ENCODE results near the gene GNAL.
"Not testable (repeated sequence)": the region's sequence is repeated elsewhere in the genome, so short reads cannot be mapped to it uniquely, and the experiment has no call there.

GNAL gene

GRCh38 chr18:11688972-11689668 is at the start of gene GNAL:
Gene GNAL (plus strand): TSS chr18:11689264. CDS start chr18:11689564, 300 bp downstream.
- DNase-seq = peak; percentile 89

DNA sequence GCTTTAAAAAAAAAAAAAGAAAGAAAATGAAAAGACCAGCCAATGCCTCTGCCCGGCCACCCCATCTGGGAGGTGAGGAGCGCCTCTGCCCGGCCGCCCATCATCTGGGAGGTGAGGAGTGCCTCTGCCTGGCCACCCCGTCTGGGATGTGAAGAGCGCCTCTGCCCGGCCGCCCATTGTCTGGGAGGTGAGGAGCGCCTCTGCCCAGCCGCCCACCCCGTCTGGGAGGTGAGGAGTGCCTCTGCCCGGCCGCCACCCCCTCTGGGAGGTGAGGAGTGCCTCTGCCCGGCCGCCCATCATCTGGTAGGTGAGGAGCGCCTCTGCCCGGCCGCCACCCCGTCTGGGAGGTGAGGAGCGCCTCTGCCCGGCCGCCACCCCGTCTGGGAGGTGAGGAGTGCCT is 41.8 kb upstream of the GNAL start:
- not testable (repeated sequence) for DNase-seq

- DNase-seq = not testable (repeated sequence)
Observed at GRCh38 chr18:11647804-11648203, 41.3 kb upstream of the GNAL start.

GRCh38 chr18:11649839-11650238 is 39.2 kb upstream of the GNAL start:
- no peak for DNase-seq

DNA sequence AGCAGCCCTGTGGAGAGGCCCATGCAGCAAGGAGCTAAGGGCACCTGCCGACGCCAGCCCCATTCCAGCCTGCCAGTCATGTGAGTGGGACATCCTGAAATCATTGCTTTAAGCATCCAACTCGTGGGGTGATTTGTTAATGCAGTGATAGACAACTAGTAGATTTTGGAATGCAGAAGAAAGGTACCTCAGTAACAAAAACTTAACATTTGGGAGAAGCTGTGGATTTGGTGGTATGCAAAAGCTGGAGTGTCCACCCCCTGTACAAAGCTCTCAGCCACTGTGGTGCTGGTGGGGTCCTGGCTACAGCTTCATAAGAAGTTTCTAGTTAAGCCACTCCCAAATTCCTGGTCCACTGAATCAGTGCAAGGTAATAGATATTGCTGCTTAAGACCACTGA is 37.2 kb upstream of the GNAL start:
- no peak for DNase-seq

DNA sequence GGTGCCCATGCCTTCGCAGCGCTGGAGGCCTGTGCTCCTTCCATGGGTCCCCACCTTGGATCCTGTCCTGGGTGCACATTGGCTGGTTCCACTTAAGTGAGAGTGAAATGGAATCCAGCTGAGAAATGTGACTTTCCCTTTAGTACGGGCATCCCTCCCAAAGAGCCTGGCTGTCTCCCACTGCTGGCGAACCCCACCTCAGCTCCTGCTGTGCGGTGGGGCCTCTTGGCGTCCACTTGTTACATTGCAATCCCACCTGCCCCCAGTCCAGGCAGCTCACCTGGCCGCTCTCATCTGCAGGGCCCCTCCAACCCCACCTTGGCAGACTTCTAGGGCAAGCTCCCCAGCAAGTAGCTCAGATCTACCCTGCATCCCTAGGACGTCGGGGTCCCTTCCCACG is 35.5 kb upstream of the GNAL start:
- DNase-seq = no peak

DNA sequence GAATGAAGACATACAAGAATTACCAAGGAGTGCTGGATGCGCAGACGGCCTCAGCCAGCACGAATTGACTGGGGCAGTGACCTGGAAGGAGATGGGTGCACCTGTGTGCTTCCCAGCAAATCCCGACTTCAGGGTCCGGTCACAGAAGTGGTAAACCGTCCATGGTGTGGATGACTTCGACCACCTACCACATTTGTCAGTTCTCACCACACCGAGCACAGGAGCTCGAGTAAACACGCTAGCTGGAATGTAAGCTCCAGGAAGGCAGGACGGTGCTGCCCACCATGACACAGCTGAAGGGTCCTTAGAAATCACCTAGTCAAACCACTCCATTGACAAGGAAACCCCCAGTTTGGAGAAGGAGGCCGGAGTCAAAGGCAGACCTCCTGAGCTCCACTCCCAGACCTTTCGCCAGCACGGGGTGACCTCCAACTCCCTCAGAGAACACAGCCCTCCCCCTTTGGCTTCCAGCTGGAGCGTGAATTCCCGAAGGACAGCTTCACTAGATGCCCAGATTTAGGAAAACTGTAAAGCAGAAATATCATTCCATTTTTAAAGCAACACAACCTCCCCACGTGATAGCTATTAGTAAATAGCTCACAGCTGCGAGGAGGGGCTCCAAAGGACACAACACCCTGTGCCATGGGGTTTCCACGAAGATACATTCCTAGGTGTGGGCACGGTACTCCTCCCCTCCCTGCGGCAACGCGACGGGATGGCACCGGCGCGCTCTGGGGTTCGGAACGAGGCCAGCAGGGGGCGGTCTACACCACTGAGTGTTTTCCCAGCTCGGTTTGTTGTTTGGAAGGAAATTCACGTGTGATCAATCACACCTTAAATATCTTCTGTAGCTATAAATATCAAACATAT is 34.1 kb upstream of the GNAL start:
- DNase-seq = peak; percentile 15

- no peak for DNase-seq
Observed at GRCh38 chr18:11655606-11655932, 33.5 kb upstream of the GNAL start.

- no peak for DNase-seq
Observed at GRCh38 chr18:11657152-11657551, 31.9 kb upstream of the GNAL start.

- DNase-seq = no peak
Observed at GRCh38 chr18:11657554-11657953, 31.5 kb upstream of the GNAL start.

- DNase-seq = no peak
Observed at GRCh38 chr18:11658019-11658418, 31.0 kb upstream of the GNAL start.

DNA sequence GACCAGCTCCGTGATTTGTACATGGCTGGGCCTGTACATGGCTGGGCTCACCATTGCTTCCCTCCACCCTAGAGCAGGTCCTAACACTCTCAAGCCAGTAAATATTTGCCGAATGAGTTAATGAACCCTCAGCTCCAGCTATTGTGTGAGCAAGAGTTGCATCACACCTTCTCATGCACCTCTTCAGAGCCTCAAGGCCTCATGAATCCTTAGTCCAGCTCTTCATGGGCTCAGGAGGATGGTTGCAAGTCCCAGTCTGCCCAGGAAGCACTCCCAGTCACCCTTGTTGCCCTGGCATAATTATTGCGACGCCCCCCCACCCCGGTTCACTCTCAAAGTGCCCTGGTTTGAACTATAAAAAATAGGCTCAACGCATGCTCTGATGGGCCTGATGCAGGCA is 30.1 kb upstream of the GNAL start:
- no peak for DNase-seq

DNA sequence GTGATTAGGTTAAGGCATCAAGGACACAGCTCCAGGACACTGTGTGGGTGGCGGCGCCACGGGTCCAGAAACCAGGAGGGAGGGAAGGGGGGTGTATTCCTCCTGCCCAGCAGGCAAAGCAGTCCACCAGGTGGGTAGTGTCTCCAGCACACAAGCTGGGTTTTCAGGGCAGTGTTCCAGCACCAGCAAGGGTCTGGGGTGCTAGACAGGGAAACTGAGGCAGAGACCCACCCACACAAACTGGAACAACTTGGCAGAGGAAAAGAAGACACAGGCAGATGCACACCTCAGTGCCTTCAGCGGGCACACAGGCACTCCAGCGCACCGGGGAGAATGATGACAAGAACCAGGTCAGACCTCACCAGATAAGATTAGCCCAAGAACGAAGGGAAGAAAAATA is 28.4 kb upstream of the GNAL start:
- no peak for DNase-seq

- DNase-seq = peak; percentile 12
Observed at GRCh38 chr18:11661430-11661829, 27.6 kb upstream of the GNAL start.

DNA sequence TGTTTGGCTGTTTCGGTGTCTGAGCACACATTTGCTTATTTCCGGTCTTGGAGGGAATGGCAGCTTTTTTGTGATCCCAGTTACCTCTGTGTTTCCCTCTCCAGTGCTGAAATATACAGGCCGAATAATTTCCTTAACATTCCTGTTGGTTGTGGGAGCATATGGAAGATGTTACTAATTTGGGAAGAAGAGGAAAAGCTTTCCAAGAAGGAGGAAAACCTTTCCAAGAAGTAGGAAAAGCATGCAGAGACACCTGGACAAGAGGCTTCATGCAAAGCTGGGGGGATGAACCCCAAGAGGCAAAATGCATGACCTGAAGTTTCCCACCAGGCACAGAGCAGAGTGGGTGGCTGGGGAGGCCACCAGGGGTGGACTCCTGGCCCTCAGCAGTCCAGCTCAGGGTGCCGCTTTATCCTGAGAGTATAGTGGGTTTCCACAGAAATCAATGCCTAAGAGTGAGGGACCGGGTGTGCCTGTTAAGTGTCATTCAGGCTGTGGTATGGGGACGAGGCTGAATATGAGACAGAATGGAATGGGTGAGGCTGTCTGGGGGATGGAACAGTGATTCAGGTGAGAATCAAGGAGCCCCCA is 25.5 kb upstream of the GNAL start:
- DNase-seq = no peak

DNA sequence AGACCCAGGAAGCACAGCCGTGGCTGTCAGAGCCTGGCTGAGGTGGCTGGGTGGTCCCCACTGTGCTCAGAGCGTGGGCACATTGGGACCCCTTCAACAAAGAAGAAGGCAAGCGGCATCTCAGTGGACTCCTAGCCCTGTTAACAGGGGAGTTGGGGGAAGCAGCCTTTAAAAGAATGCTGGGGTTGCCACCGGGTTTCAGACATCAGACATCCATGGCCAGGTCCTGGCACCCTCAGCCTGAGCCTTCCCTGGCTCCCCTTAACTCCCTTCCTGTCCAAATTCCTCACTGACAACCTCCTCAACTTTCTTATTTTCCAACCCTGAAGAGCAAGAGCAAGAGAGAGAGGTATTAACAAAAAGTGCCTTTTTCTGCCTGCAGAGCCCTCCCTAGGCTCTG is 24.8 kb upstream of the GNAL start:
- DNase-seq = no peak

DNA sequence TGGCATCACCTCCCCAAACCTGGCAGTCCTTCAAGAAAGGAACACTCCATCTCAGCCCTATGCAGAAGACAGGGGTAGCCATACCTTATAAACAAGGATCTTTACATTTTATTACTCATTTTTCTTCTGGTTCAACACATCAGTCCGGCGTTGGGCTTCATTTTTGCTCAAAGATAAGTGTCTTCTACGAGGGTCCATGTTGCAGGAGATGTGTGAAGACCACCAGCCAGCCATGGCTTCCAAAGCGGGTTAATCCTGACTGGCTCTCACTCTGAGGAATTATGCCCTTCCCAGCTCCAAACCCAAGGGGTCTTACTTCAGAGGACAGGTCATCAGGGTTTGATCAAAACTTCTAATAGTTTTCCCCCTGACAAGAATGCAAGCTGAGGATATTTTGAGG is 23.9 kb upstream of the GNAL start:
- DNase-seq = no peak

- no peak for DNase-seq
Observed at GRCh38 chr18:11665587-11665986, 23.5 kb upstream of the GNAL start.

- DNase-seq = no peak
Observed at GRCh38 chr18:11666176-11666575, 22.9 kb upstream of the GNAL start.

- no peak for DNase-seq
Observed at GRCh38 chr18:11666831-11667230, 22.2 kb upstream of the GNAL start.

DNA sequence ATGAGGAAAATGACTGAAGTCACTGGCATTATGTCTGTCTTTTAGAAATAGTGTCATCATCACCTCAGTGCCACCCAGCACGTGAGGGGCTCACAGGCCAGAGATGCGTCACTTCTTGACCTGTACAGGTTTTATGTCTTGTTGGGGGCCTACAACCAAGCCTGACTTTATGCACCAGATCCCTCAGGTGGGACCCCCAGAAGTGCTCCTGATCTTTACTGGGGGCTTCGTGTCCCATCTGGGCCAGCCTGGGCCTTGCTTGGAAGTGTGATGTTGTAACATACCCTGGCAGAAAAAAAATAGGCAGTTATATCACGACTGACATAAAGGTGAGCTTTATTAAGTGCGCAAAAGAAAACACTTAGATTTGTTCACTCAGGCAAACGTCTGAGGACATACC is 21.5 kb upstream of the GNAL start:
- no peak for DNase-seq

GRCh38 chr18:11668441-11669169 is 20.5 kb upstream of the GNAL start:
- DNase-seq = peak; percentile 5

DNA sequence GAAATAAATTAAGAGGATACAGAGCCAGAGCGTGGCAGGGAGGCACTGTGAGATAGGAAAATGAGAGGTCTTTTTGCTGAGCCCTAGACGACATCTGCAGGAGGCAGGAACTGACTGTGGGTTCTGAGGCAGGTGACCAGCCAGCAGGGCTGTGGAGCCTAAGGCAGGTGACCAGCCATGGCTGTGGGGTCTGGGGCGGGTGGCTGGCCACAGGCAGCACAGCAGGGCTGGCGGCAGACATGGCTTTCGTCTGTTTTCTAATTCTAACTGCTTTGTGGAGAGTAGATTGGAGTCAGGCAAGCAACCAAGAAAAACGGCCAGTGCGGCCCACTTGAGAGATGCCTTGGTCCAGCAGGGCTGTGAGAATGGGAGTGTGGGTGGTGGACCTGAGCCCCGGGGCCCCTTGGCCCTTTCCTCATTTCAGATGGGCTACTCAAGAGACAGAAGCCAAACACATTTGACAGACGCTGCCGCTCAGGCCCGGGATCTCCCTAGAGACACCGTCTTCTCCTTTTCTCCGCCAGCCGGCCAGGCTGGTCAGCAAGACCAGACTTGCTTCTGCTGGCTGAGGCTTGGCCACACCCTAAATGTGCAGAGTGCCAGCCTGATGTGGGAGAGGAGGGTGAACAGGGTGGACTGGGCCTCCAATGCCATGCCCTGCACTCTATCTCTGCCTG is 19.7 kb upstream of the GNAL start:
- no peak for DNase-seq

Data from fibroblast of skin of right biceps (primary cell).